ENCODE measurements around the gene DIS3L2.
"Not testable (repeated sequence)": the region's sequence is repeated elsewhere in the genome, so short reads cannot be mapped to it uniquely, and the experiment has no call there.

Gene DIS3L2

GRCh38 chr2:232307854-232308253 lies 346.3 kb downstream of the DIS3L2 start:
- no peak for DNase-seq

- DNase-seq = no peak
Measured at GRCh38 chr2:232308986-232309385, 347.5 kb downstream of the DIS3L2 start.

- no peak for DNase-seq
Measured at GRCh38 chr2:232309592-232309991, 348.1 kb downstream of the DIS3L2 start.

- no peak for DNase-seq
Measured at GRCh38 chr2:232310121-232310520, 348.6 kb downstream of the DIS3L2 start.

- no peak for DNase-seq
Measured at GRCh38 chr2:232310696-232311095, 349.2 kb downstream of the DIS3L2 start.

GRCh38 chr2:232313645-232314044 lies 352.1 kb downstream of the DIS3L2 start:
- not testable (repeated sequence) for DNase-seq

- DNase-seq = no peak
Measured at GRCh38 chr2:232315049-232315922, 353.8 kb downstream of the DIS3L2 start.

- no peak for DNase-seq
Measured at GRCh38 chr2:232315923-232316299, 354.4 kb downstream of the DIS3L2 start.

GRCh38 chr2:232316461-232317330 lies 355.2 kb downstream of the DIS3L2 start:
- no peak for DNase-seq

- no peak for DNase-seq
Measured at GRCh38 chr2:232318169-232318855, 356.8 kb downstream of the DIS3L2 start.

- DNase-seq = no peak
Measured at GRCh38 chr2:232319067-232319802, 357.7 kb downstream of the DIS3L2 start.

GRCh38 chr2:232319803-232320442 lies 358.4 kb downstream of the DIS3L2 start:
- DNase-seq = no peak

- DNase-seq = no peak
Measured at GRCh38 chr2:232320443-232320803, 358.9 kb downstream of the DIS3L2 start.

- no peak for DNase-seq
Measured at GRCh38 chr2:232321156-232321816, 359.8 kb downstream of the DIS3L2 start.

- no peak for DNase-seq
Measured at GRCh38 chr2:232321817-232322559, 360.5 kb downstream of the DIS3L2 start.

- DNase-seq = no peak
Measured at GRCh38 chr2:232322560-232323327, 361.2 kb downstream of the DIS3L2 start.

- no peak for DNase-seq
Measured at GRCh38 chr2:232323328-232323650, 361.8 kb downstream of the DIS3L2 start.

- not testable (repeated sequence) for DNase-seq
Measured at GRCh38 chr2:232323967-232324366, 362.5 kb downstream of the DIS3L2 start.

- no peak for DNase-seq
Measured at GRCh38 chr2:232324778-232325177, 363.3 kb downstream of the DIS3L2 start.
